ENCODE data around the gene TM4SF18.

Gene TM4SF18

GRCh38 chr3:149283401-149283800, 50.0 kb downstream of the TM4SF18 start:
- no peak for DNase-seq (ENCODE audit: low read depth)

GRCh38 chr3:149282836-149283235, 50.6 kb downstream of the TM4SF18 start:
- no peak for DNase-seq (ENCODE audit: low read depth)

DNA sequence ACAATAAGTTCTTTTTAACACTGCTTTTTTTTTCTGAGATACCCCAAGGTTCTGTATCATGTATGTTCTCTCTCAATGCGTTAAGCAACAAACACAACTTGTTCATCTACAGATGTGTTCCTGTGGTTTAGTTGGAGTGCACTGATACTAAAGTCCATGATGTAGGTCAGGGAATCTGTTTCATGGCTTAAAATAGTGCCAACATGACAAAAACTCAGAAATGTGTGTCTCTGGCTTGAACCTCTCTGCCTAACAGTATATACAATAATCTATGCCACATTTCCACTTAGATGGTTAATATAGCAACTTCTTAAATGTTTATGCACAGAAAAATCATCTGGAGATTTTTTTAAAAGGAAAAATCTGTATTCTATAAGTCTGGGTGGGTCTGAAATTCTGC, 51.1 kb downstream of the TM4SF18 start:
- DNase-seq (ENCODE audit: low read depth): no peak

DNA sequence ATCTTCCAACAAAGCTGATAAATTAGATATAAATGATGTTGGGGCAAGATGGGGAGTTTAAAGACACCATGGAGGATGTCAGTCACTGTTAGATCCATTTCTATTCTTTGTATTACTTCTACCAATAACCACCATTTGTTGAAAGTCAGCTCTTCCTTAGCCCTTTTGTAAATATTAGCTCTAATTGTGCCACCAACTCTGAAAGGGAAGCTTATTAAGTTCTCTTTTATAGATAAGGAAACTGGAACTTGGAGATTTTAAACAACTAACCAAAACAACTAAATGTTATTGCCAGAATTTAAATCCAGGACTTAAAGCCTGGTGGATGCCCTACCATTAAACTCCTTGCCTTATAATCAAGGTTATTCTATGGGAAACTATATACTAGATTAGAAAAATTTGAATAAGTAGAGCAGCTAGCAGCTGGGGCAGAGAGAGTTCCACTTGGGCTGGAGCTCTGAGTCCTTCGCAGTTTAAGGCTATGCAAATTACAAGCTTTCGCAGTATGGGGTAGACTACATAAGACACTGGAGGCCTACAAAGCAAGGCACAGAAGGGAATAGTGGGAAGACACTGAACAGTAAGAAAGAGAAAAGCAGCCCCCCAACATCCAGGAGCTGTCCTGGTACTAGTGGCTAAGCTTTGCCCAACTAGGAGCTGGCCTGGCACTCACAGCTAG, 52.6 kb downstream of the TM4SF18 start:
- DNase-seq (ENCODE audit: low read depth): no peak

DNA sequence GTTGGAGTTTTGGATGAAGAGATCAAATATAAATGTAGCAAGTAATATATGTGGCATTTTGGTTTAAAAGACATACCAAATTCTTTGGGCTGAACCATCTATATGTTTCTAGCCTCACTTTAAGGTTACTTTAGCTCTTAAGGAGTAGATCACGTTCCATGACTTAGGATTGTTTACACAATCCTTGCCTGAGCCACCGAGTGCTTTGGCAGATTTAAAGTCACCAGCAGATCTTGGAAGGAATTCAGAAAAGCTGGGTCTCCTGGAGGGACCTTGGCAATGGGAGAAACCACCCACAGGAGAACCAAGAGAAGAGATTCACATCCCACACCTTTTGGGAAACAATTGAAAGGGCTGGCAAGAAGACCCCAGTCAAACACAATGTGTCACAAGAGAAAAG, 54.5 kb downstream of the TM4SF18 start:
- no peak for DNase-seq (ENCODE audit: low read depth)

- DNase-seq (ENCODE audit: low read depth): no peak
Observed at GRCh38 chr3:149277331-149277813, 56.1 kb downstream of the TM4SF18 start.

- DNase-seq (ENCODE audit: low read depth): no peak
Observed at GRCh38 chr3:149276619-149277018, 56.8 kb downstream of the TM4SF18 start.

GRCh38 chr3:149274220-149274619, 59.2 kb downstream of the TM4SF18 start:
- no peak for DNase-seq (ENCODE audit: low read depth)

- DNase-seq (ENCODE audit: low read depth): no peak
Observed at GRCh38 chr3:149273096-149273751, 60.2 kb downstream of the TM4SF18 start.

GRCh38 chr3:149271669-149272068, 61.8 kb downstream of the TM4SF18 start:
- DNase-seq (ENCODE audit: low read depth): no peak

DNA sequence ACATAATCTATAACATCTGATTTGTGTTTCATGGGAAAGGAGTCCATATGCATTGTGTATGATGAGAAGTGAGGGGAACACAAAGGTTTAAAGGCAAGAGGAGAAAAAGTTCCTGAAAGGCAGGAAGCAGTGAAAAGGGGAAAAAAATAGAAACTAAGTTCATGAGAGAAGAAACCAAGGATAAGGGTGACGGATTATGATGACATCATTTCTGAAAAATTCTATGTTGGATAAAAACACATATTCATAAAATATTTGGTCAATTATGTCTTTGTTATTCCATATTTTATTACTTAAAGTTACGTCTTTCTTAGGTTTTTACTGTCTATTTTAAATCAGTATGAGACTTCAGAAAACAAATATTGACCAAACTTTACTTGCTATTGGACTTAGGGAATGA, 63.3 kb downstream of the TM4SF18 start:
- no peak for DNase-seq (ENCODE audit: low read depth)

DNA sequence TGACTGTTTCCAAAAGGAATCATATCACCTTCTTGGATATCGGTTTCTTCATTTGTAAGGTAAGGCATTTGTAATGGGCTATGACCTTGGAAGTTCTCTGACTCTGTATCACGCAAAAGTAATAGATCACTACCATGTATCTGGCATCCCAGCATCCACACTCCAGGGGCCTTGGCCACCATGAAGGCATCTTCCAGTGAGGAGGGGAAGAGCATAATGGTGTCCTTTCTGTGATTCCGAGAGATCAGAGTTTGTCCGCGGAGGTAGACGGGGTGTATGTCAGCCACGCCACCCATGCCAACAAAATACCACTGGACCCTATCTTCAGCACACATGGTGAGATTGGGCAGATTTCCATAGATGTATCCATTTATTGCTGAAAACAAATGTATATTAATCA, 63.7 kb downstream of the TM4SF18 start:
- DNase-seq (ENCODE audit: low read depth): no peak

Measured in activated gamma-delta T cell treated with anti-CD3 and anti-CD28 coated beads, Interleukin-2, amount 50 U/mL, for 16 hours (primary cell).